Left renal cortex interstitium (tissue), 4 donors: ENCODE results near the gene FLAD1. TPM values are rescaled to one million over a fixed set of nuclear protein-coding genes. Genes with fewer than 3 reads are reported as not detected.

Experiments used
- DNase-seq, 4 donors: peaks; one replicate each; pipeline ENCODE4 v3.0.0-alpha.2; 2013; ENCODE audit warnings: low read depth in 4 of 4, low spot score in 2 of 4, missing footprints in 1 of 4
- polyA plus RNA-seq, 4 donors: library from polyadenylated mRNA; unstranded; fragments of 120-200 nt; gene quantifications; one replicate each; pipeline ENCODE4 v1.2.1, GENCODE V29; 2013; ENCODE audit not compliant: insufficient read length in 4 of 4

FLAD1 gene
- polyA plus RNA-seq, 4 donors, result 27.4 to 38.7 (median 32.6) TPM

DNA sequence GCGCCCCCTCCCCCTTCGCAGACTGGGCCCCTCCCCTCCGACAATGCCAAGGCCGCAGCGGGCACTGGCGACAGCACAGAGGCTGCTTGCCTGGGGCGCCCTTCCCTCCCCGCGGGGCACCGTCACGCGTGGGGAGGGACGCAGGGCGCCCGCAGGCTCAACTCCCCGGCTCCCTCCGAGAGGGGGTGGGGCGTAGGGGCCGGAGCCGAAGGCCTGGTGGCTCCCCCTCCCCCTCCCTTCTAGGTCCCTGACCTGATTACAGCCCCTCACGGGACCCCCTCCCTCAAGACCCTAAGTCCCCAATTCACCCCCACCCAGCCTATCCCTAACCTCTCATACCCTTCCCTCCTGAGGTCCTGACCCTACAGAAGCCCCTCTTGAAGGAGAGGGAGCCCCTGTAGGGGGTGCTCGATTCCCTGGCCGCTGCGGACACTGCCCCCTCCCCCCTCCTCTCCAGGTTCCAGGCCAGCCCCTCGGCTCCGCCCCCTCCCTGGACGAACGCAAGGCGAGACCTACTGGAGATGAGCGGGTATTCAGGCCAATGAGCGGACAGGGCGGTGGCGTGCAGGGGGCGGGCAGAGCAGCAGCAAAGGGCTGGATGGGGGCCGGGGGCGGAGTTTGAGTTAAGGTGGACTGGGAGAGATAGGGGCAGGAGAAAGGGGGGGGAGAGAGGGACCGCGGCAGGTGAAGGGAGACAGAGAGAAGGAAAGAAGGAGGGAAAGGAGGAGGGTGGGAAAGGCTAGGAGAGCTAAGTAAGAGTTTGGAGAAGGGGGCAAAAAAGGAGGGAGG, 18.7 kb downstream of the FLAD1 start:
- peak; percentile 94 to 98 (median 98) for DNase-seq

DNA sequence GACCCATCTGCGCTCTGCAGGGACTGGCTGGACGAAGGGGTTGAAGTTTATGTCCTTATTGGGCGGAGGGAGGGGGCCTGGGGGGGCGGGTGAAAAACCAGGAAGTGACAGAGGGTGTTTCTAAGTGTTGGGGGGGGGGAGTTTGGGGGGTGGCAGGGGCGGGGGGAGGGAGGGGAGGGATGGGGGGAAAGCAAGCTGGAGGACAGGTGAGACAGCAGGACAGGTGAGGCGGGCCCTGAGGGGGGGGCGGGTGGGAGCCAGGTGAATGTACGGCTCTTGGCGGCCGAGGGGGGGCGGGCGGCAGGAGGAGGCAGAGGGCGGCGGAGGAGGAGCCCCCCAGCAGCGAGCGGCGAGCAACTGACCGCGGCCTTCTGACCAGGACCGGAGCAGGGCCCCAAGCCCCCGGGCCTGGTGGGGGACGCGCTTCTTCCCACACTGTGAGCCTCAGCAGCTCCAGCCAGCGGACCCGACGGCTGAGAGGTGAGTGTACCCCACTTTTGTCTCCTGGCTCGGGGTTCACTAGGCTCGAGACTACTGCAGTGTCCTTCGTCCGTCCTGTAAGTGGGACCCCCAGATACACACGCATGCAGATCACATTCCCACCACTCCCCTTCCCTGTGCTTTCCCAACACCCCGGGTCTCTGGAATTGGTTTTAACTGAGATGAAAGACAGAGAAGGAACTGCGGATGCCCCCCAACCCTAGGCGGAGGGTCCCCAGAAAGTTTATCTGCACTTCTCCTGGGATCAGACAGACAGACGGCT, 19.5 kb downstream of the FLAD1 start, which contains the start of gene ZBTB7B:
Gene ZBTB7B, plus strand, starts transcription at position 339 of the 763 bp plus-strand sequence. CDS start 11,859 bp downstream, outside the sequence.
- peak in 1 of 4 donors; percentile 23 for DNase-seq

DNA sequence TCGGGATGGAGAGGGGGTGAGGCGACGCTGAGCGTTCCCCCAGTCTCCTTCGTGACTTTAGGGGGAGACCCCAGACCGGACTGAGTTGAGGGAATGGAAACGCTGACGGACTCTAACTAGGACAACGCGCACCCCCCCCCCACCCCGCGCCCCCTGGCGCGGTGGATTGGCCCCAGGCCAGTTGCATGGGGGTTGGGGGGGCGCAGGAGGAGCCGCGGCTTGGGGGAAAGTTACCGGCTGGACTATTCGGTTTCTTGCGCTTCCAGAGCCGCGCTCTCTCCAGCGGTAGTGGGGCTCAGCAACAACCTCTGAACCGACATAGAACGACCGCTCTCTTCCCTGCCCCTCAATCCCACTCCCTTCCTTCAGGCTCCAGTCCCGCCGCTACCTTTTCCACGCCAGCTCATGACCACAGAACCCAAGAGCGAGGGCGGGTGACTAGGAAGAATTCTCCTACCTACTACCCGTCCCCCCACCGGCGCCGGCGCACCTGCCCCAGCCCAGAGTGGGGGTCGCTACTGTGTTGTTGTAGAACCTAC, 20.2 kb downstream of the FLAD1 start:
- DNase-seq, result no peak

DNA sequence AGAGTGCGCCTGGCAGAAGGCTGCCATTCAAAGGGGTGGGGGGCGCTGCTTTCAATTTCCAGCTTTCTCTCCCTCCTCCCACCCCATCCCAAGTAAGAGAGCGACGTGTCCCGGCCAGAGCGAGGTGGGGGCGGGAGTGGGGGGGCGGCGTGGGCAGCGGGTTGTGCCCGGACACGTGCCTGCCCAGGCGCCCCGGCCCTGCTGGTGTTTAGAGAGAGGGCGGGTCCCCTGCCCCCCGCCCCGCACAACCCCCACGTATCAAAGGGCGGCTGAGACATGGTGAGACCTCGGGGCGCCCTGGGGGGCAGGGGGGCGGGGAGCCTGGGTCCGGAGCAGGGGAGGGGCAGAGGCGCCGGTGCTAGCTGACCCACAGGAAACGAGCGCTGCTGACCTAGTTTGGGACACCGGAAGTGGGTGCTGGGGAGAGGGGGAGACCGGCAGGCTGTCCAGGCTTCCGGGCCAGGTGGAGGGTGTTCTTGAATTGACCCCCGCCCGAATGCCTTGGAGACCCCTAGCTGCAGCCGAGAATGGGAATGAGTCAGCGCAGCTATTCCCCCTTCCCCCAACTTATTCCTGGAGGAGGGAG, 20.7 kb downstream of the FLAD1 start:
- no peak for DNase-seq

DNA sequence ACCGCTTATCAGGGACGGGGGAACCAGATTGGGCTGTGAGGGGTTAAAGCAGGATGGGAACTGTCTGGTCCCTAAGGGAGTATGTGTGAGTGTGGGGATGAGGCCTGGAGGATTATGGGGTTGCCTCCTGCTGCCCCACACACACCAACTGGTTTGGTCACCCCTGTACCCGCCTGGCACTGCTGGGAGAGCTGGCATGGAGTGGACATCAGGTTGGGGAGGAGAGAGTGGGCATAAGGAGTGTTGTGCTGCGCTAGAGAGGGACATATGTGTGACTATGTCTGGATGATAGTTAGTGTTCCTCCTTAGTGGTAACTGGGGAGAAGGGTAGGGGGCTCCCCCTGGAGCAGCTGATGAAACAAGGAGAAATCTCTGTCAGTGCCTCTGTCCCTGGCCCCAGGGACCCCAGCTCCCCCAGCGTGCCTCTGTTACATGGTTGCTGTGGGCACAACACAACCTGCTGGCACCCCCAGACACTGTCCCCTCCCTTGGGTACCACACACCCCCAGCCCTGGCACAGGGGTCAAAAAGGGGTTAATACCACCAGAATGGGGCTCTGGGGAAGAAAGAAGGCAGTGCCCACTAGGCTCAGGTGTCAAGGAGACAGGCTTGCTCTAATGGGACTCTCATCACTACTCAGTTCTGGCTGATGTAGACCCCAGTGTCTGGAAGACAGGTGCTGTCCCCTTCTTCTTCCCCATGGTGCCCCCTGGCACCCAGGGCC, 21.4 kb downstream of the FLAD1 start:
- no peak for DNase-seq

DNA sequence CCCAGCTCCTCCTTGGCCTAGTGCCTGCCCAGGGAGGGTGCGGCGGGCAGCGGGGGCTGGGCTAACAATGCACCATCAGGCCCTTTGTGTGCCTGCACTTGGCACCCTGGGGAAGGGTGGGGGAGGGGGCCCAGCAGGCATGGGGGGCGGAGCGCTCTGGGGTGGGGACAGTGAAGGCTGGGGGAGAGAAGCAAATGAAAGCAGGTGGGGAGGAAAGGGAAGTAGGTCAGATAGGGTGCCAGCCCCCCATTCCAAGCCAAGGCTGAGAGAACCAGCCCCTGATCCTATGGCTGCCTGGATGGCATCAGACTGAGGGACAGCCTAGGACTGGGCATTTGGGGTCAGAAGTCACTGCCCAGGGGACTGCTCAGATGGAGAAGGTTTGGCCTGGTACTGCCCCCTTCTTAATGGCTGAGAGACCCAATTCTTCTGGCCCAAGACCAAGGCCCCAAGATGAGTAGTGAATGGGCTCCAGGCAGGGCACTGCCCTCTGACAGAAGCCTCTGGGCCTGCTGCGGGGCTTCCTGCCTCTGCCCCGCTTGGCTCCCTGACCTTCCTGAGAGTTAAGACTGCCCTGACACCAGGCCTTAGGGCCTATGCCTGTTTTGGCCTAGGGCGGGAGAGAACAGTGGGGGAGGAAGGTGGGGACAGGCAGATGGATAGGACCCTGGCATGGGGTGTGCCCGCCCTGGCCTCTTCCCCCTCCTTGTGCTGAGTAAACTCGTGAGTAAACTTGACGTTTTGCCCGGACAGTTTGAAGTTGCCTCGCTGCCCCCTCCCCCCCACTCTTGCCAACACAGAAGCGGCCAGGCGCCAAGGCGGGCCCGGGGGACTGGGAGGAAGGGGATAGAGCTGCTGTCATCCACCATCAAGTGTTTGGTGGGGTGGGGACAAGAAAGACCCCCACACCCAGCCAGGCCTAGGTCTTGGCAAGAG, 22.2 kb downstream of the FLAD1 start:
- no peak for DNase-seq

DNA sequence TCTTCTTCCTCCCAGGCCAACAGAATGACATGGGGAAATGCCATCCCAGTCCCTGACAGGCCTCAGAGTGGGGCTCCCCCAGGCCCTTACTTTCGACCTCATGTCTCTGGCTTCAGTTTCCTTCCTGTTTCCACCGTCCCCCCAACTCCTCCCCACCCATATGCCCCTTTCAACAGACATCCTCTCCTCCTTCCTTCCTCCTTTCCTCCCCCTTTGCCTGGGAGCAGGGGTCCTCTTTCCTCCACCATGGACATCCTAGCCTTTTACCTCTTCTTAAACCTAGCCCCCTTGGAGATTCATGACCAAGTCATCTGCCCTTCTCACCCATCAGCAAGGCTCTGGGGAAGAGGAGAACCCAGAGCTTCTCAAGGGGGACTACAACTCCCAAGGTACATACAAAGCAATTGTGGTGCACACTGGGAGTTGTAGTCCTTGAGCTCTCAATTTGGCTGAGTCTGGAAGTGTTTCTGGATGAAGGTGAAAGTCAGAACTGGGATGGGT, 23.5 kb downstream of the FLAD1 start:
- no peak for DNase-seq

DNA sequence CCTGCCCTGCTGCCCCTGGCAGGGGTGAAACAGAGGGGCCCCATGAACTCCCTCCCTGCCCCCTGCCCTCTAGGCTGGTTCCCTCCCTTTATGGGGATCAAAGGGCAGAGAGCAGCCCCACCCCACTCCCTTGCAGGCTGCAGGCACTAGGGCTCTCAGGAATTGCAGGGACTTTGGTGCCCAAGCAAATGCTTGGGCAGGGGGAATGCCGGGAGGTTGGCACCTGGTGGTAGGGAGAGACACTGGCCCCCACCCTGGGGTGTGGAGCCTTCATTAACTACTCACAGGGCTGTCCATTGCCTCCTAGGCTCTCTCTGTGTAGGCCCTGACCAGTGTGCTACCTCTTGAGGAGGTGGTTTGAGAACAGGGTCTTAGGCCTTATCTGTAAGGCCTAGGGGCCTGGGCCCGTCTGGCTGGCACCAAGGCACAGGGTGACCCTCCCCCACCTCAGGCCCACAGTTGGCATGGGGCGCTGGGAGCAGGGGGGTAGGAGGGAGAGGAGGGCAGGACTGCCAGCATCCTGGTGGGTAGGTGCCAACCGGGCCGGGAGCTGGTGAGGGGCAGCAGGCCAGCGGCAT, 24.2 kb downstream of the FLAD1 start:
- DNase-seq, result no peak

DNA sequence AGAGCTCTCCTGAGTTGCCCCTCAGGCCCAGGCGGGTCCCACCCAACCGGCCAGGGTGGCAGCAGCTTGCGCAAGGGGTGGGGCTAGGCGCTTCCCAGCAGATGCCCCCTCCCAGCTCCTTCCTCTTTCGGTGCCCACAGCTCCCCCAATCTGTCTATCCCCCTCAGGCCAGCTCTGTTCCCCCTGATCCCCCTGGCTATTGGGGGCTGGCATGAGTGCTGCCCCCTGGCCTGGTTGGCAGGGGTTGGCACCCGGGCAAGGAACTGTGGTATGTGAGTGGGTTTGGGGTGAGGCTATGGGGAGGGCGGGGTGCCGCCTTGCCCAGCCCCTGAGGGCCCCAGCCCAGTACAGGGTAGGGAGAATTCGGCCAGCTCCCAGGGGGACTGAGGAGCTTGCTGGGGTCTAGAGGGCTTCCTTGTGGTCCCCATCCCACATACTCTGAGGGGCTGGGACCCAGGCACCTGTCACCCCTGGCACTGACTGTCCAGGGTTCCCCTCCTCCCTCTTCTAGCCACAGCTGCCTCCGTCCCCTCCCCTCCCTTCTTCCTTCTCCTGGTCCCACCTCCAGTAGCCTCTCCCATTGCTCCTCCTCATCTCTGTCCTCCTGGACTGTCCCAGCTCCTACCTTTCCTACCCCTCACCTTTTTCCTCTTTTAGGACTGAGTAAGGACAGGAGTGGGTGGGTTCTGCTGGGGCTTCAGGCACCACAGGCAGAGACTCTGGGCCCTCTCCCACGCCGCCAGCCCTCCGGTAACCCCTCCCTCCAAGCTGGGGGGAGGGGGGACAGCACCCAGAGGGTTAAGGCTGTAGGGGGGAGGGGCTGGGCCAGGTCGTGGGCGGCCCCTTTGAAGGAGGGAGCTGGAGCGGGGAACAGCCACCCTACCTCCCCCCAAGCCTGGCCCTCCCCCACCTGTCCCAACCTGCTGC, 25.1 kb downstream of the FLAD1 start:
- DNase-seq, result no peak

DNA sequence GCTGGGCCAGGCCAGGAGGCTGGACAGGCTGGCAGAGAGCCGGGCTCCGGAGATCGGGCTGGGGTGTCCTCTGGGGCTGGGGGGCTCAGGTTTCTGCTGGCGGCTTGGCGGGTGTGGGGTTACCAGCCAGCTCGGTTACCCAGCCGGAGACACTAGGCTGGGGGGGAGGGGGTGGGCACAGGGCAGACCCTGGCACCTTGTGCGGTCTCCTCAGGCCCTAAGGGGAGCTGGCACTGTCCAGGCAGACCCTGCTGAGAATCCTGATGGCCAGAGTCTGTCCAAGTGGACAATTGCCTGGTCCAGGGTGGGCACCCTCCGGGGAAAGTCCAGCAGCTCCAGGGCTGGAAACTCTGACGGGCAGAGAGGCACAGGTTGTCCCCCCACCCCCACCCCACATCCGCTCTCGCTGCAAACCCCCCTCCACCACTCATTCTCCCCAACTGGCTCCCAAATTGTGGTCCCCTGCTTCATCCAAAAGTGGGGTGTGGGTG, 26.1 kb downstream of the FLAD1 start:
- DNase-seq, result no peak

DNA sequence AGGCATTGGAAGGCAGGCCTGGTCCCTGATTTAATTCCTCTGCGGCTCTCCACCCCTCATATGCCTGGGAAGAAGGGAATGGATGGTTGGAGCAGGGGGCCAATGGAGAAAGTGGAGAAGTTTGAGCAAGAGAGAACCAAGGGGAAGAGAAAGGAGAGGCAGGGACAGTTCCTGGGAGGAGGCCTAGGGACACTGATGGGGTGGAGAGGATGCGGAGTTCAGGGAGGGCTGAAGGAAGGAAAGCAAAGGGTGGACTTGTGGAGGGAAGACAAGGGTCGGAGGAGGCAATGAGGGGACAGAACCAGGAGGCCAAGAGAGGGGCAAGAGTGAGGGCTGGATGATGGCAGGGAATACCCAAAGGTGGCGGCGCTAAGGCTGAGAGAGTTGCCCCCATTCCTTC, 26.6 kb downstream of the FLAD1 start:
- no peak for DNase-seq

DNA sequence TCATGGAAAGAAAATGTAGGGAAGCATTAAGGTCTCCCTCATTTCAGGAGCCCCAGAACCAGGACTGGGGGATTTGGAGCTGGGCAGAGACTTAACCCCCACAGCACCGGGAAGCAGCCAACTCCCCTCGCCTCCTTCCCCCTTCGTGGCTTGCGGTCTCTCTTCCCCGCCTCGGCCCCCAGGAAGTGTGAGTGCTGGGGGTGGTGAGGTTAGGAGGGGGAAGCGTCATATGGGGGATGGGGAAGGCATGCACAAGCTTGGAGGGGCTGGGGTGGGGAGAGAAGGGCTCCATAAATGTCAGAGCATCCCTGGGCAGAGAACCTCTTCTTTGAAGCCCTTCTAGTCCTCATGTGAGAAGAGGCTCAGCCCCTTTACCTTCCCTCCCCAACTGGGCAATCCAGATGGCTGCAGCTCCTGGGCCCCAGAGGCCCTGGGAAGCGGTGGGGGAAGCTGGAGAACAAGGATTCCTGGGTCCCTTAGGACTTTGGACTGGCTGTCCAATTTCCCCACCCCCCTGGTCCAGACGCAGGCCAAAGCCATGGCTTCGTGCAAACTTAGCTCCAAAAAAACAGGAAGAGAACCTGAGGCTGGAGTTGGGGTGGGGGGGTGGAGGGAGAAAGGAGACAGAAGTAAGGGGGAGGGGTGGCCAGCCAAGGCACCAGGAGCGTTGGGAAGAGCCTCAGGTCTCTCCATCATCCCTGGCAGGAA, 27.2 kb downstream of the FLAD1 start:
- DNase-seq, result no peak

DNA sequence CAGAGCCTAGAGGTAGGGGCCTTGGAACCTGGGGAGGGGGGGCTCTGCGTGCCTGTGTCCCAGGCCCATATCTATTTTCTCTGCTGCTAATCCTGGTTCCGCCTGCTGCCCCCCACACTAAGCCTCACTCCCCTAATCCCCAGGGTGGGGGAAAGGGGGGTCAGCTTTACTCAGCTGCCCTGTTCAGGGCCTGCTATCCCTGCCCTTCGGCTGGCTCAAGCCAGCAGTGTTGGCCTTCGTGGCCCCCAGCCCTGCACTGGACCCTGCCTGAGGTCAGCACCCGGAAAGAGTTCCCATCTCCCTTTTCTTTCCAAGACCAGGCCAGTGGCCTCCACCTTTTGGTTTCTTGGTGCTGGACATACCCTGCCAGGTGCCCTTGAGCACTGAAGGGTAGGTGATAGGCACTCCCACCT, 27.9 kb downstream of the FLAD1 start:
- DNase-seq, result no peak

DNA sequence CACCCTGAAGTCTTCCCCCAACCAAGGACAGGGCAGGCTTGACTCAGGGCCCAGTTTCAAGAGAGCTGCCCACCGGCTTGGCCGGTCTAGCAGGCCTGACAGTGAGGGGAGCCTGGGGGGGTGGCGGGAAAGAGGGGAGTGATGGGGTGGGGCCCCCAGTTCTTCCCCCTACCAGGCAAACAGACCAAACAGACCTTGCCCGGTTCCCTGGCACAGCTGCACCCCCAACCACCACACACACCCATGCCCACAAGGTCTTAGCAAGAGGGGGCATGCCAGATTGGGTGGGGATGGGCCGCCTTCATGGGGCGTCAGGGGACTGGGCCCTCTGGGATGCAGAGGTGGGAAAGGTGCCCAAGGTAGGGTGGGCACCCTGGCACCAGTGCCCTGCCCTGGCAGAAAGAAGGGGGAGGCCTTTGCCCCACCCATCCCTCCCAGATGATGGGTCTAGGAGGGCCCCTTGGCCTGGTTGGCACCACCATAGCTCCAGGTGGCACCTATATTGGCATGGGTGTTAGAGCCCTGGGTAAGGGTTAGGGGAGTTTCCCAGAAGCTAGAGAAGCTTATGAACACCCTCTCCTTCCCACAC, 28.4 kb downstream of the FLAD1 start:
- DNase-seq, result no peak

DNA sequence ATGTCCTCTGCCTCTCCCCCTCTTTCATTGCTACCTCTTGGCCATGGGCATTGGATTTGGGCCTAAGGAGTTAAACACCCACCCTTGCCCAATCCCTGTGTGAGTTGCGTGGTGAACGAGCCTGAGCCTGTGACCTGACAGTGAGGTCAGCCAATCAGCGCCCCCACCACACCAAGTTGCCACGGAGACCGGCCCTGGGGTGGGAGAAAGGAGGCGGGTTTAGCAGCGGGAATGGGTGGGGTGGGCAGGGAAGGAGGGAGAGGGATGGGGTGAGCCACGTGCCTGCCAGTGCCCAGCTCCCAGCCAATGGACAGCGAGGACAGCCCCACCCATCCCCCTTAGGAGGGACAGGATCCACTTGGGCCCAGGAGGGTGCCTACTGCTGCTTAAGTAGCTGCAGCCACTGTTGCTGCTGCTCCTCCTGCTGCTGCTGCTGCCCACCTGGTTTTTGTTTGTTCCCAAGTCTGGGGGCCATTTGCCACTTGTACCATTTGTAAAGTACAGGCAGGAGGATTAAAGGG, 28.9 kb downstream of the FLAD1 start:
- DNase-seq, result no peak
